Right forelimb (tissue), 1 donor: Measurements from ENCODE around the gene CYP19A1.

ENCODE experiments used
- DNase-seq: peaks from one replicate; pipeline ENCODE4 v3.0.0-alpha.2; 2018

The CYP19A1 gene

GRCh38 chr15:51356983-51357382 is 18.6 kb upstream of the CYP19A1 start:
- DNase-seq: no peak

- no peak for DNase-seq
These were observed 17.8 kb upstream of the CYP19A1 start for GRCh38 chr15:51356147-51356546.

GRCh38 chr15:51355096-51355495 is 16.7 kb upstream of the CYP19A1 start:
- no peak for DNase-seq

GRCh38 chr15:51353976-51354375 is 15.6 kb upstream of the CYP19A1 start:
- DNase-seq: no peak

- no peak for DNase-seq
These were observed 12.3 kb upstream of the CYP19A1 start for GRCh38 chr15:51350723-51351122.

- no peak for DNase-seq
These were observed 10.9 kb upstream of the CYP19A1 start for GRCh38 chr15:51349156-51349844.

- no peak for DNase-seq
These were observed 10.3 kb upstream of the CYP19A1 start for GRCh38 chr15:51348688-51349087.

- DNase-seq: no peak
These were observed 7.7 kb upstream of the CYP19A1 start for GRCh38 chr15:51346136-51346535.

GRCh38 chr15:51343466-51343865 is 5.1 kb upstream of the CYP19A1 start:
- no peak for DNase-seq

- peak; percentile 61 for DNase-seq
These were observed 4.0 kb upstream of the CYP19A1 start for GRCh38 chr15:51342227-51342999.

GRCh38 chr15:51341366-51342226 is 3.2 kb upstream of the CYP19A1 start, which contains the start of gene GLDN:
Gene GLDN (plus strand): TSS chr15:51341655. CDS start chr15:51341685, 30 bp downstream.
- DNase-seq: peak; percentile 62

GRCh38 chr15:51335538-51336410 is 2.6 kb downstream of the CYP19A1 start:
- no peak for DNase-seq

GRCh38 chr15:51335087-51335486 is 3.3 kb downstream of the CYP19A1 start:
- no peak for DNase-seq

GRCh38 chr15:51334011-51334451 is 4.4 kb downstream of the CYP19A1 start:
- no peak for DNase-seq

- no peak for DNase-seq
These were observed 4.8 kb downstream of the CYP19A1 start for GRCh38 chr15:51333571-51333970.

GRCh38 chr15:51332206-51333147 is 5.9 kb downstream of the CYP19A1 start:
- no peak for DNase-seq

- no peak for DNase-seq
These were observed 7.3 kb downstream of the CYP19A1 start for GRCh38 chr15:51331141-51331540.

GRCh38 chr15:51328926-51329325 is 9.5 kb downstream of the CYP19A1 start:
- DNase-seq: no peak

GRCh38 chr15:51327081-51327480 is 11.3 kb downstream of the CYP19A1 start:
- no peak for DNase-seq

- DNase-seq: no peak
These were observed 13.2 kb downstream of the CYP19A1 start for GRCh38 chr15:51325167-51325566.

- DNase-seq: no peak
These were observed 14.6 kb downstream of the CYP19A1 start for GRCh38 chr15:51323749-51324148.
